GM21367 (cell line): ENCODE data around the gene TUBG2.

Experiments
- ATAC-seq: cut with Tn5 transposase; IDR thresholded peaks from one replicate; pipeline ENCODE4 v1.9.1; 2021; ENCODE audit not compliant: unreplicated experiment

TUBG2 gene

DNA sequence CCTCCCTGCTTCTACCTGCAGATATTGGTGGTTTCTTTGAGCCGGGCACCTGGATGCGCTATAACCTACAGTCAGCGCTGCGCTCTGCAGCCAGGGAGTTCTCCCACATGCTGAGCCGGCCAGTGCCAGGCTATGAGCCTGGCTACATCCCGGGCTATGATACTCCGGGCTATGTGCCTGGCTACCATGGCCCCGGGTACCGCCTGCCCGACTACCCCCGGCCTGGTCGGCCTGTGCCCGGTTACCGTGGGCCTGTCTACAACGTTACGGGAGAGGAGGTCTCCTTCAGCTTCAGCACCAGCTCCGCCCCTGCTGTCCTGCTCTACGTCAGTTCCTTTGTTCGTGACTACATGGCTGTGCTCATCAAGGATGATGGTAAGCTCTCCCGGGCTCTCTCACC lies 36.4 kb downstream of the TUBG2 start:
- ATAC-seq: no peak

GRCh38 chr17:42697108-42697811 lies 38.2 kb downstream of the TUBG2 start:
- ATAC-seq: no peak

DNA sequence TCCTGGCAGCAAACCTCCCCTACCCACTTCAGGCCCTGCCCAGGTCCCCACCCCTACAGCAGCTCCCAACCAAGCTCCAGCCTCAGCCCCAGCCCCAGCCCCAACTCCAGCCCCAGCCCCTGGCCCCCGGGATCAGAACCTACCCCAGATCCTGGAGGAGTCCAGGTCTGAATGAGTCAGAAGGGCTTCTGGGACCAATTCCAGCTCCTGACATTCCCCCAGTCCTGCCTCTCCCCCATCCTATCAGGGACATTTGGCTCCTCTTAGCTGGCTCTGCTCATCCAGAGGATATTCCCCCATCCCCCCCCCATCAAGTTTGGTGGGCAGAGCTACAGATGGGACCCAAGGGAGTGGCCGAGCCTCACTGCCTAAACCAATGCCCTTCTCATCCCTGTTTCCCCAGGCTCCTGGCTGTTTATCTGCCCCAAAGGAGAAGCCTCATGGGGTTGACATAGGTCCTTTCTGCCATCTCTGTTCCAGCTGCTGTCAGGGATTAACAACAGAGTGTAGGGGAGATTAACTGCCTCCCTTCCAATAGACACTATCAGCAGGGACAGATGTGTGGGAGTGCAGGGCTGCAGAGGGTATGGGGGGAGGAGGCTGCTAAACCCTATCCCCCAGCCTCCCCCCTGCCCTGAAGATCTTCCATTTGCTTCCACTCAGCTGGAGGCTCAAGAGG lies 39.8 kb downstream of the TUBG2 start:
- no peak for ATAC-seq

- no peak for ATAC-seq
Measured at GRCh38 chr17:42699415-42699740, 40.3 kb downstream of the TUBG2 start.

DNA sequence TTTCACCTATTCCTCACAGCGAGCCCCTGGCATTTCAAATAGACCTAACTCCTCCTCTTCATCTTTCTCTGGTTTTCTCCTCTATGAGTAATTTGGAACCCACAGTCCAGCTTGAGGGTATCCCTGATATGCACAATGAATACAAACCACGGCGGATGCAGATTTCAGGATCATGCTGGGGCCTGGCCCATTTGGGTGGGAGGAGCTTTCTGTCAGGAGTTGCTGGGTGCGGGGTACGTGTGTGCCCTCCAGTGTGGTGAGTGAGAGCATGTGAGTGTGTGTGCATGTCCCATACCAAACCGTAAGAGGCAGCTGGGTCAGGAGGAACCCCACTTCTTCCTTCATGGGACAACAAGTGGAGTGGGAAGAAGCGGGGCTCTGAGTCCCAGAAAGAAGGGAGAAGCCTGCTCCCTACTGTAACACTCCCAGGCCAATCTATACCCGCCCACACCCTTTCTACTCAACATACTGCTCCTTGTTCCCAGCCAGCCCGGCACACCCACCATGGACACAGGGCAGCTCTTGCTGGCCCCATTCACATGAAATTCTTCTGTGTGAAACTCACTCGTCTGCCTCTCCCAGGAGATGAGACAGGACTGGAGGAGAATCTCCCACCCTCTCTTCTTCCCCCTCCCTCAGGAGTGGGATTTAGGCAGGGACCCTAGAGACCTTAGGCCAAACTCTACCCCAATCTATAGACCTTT lies 41.7 kb downstream of the TUBG2 start:
- ATAC-seq: no peak

GRCh38 chr17:42702446-42702845 lies 43.4 kb downstream of the TUBG2 start:
- no peak for ATAC-seq

- no peak for ATAC-seq
Measured at GRCh38 chr17:42704490-42704836, 45.4 kb downstream of the TUBG2 start.

DNA sequence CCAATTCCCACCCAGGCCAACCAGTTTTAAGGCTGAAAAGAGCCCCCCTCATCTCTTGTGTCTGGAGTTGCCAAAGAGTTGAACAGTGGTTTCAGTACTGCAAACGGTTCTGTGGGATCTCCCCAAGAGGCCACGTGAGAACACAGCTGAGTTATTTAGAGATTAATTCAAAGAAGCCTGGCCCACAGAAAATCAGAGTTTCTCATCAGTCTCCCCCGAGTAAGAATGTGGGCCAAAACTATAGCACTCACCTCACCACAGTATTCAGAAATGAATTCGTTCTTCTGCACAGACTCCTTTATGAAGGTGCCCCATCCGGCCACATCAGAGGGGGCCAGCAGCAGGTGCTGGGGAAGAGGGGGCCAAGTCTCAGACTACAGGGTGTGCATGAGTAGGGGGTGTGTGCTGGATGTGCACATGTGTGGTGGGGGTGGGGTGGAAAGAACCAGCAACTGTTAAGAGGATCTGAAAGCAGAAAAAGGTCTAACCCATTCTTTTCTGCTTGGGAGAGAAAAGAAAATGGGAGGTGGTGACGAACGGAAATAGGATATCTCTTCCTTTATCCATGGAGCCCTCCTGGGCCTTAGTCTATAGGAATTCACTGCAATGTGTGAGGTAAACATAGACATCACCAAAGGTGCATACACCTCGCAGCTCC lies 45.9 kb downstream of the TUBG2 start:
- ATAC-seq: peak; percentile 68

GRCh38 chr17:42706732-42707131 lies 47.6 kb downstream of the TUBG2 start:
- ATAC-seq: no peak

DNA sequence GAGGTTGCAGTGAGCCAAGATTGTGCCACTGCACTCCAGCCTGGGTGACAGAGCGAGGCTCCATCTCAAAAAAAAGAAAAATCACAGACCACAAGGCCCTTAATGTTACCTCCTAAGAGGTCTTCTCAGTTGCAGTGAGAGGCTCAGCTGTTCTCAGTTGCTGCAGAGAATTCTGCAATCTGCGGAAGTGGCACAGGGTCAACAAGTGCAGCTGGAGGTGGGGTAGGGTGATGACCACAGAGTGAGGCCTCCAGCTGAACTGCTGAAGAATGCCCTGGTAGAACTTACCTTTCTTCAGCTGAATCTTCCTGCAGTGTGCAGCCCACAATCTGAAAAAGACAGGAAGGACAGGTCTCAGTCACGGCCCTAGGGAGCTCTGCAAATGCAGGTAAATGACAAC lies 49.5 kb downstream of the TUBG2 start:
- ATAC-seq: no peak

DNA sequence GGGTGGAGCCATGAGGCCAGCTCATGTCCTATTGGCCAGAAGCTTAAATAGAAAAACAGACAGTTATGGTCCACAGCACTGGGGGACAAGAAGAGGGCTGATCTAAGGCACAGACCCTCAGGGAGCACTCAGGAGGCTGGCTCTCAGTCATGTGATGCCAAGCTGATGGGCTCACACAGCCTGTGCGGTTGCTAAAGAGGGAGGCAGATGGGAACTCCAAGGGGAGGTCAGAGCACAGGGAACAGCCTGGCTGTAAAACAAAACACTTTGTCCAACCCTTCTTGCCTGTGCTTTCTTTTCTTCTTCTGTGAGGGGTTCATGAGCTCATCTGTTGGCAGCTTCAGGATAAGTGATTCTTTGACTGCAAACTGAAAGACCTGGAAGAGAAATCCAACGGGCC lies 50.5 kb downstream of the TUBG2 start:
- ATAC-seq: no peak
